ENCODE results near the gene TXNDC2. TPM values are rescaled to one million over a fixed set of nuclear protein-coding genes. Genes with fewer than 3 reads are reported as not detected.
A peak's percentile ranks its signal among the peaks of the same experiment; 100 is the strongest.

TXNDC2 gene
- total and polyA plus RNA-seq, 9 of the 15 experiments (the other 6 are each of a cell fraction or from before 2014, with no cell fraction given) = 1.2 to 4.9 (median 2.3) TPM

DNA sequence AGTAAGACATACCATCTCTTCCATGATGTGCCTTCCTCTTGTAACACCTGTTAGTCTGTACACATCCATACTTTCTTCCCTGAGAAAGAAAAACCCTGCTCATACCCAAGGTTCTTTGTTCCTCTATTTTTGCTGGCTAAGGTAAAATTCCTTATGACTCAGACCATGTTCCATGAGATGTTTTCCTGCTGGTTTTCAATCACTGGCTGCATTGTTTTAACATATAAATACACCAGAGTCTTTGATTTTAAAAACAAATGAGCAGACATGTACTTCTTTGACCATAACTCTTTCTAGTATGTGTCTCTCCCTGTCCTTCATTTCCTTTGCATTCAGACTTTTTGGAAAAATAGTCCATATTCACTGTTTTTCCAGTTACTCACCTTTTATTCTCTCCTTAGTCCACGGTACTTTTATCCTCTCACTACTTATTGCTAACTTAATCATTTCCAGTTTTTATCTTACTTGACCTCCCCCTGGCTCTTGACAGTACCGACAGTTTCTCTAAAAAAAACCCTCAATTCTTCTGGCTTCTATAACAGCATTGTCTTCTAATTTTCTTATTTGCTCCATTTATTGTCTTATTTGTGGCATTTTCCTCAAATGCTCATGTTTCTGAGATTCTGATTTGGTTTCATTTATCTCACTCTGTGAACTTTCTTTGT lies 32.4 kb downstream of the TXNDC2 start:
- POLR2A ChIA-PET = interaction anchor here (0.5 to 1.0 kb wide), 3 partner anchors 8 to 267 kb away, joined by 3 to 4 read pairs (median 3); no protein-coding TSS in a partner anchor
- Histone ChIP-seq H3K4me1 (replicated peaks in 1 of 2; ENCODE audit: control insufficient read depth in 2 of 2, insufficient read depth in 2 of 2, low read length in 2 of 2) (peaks cover 22 to 34% of the 10 kb centered on the region in 2 experiments), H3K36me3 (ENCODE audit: control insufficient read depth, insufficient read depth, low read length) (peaks cover 49% of the 10 kb centered on the region), H3K79me2 (ENCODE audit: control insufficient read depth, insufficient read depth, low read length) (peaks cover 93% of the 10 kb centered on the region), H3K27me3 (ENCODE audit: control insufficient read depth in 2 of 2, insufficient read depth in 2 of 2, low read length in 2 of 2) (no peaks in the 10 kb centered on the region), H3K4me2 (ENCODE audit: insufficient read depth, low read length) (peak overlapping the region; percentile 80), H3K4me3 (peak overlapping the region; percentile 85), H4K20me1 (replicated peaks; ENCODE audit: control insufficient read depth, insufficient read depth, low read length) (peaks cover 65% of the 10 kb centered on the region), H3K27ac (ENCODE audit: extremely low read depth, low read depth, low read length) (peak overlapping the region; percentile 97; the same call in 2 of the 3 replicates), H3K9me3 (replicated peaks; ENCODE audit: control insufficient read depth, insufficient read depth, low read depth, low read length) (no peaks in the 10 kb centered on the region), H2AFZ (ENCODE audit: low read depth, low read length) (no peak overlapping the region), H3K9ac (ENCODE audit: insufficient read depth in 1 of 2, low read depth in 2 of 2, low read length in 2 of 2) (peak overlapping the region in 1 of 2 experiments; percentile 91; a peak in 2 of 4 replicates), H3K9me1 (ENCODE audit: control insufficient read depth, insufficient read depth, low read length) (peaks cover 2% of the 10 kb centered on the region)
- no peak for FAIRE-seq
- DNase-seq (ENCODE audit: extremely low read depth in 1 of 4, low spot score in 3 of 4) = no peak
- in situ Hi-C loops (cut with MboI) (loop anchor here (10.0 kb wide), 1 partner anchor 903 kb away; no protein-coding TSS in a partner anchor), intact Hi-C loops (cut with micrococcal nuclease) (loop anchor here (5.0 to 10.0 kb wide), 2 partner anchors 106 to 233 kb away; no protein-coding TSS in a partner anchor)
- BruUV-seq (replicated peaks) = no TSS peak
- CTCF ChIA-PET (ENCODE audit: low intra/inter-chr PET ratio) = no interaction called here
- WGBS (ENCODE audit: insufficient coverage, low coverage, missing lambda C conversion rate) = 3% methylated on average over 2 of the region's 2 CpGs
- no peak for ATAC-seq
- 0 out of 2 replicates have a peak, but pooled peaks have one; percentile 1 for TF ChIP-seq POLR2G (IDR thresholded peaks at IDR 0.05; ENCODE audit: low read depth, low read length)
- TF ChIP-seq, protein P1, sequence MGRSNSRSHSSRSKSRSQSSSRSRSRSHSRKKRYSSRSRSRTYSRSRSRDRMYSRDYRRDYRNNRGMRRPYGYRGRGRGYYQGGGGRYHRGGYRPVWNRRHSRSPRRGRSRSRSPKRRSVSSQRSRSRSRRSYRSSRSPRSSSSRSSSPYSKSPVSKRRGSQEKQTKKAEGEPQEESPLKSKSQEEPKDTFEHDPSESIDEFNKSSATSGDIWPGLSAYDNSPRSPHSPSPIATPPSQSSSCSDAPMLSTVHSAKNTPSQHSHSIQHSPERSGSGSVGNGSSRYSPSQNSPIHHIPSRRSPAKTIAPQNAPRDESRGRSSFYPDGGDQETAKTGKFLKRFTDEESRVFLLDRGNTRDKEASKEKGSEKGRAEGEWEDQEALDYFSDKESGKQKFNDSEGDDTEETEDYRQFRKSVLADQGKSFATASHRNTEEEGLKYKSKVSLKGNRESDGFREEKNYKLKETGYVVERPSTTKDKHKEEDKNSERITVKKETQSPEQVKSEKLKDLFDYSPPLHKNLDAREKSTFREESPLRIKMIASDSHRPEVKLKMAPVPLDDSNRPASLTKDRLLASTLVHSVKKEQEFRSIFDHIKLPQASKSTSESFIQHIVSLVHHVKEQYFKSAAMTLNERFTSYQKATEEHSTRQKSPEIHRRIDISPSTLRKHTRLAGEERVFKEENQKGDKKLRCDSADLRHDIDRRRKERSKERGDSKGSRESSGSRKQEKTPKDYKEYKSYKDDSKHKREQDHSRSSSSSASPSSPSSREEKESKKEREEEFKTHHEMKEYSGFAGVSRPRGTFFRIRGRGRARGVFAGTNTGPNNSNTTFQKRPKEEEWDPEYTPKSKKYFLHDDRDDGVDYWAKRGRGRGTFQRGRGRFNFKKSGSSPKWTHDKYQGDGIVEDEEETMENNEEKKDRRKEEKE (IDR thresholded peaks at IDR 0.05; ENCODE audit: borderline replicate concordance in 1 of 2, control insufficient read depth in 1 of 2, low read depth in 2 of 2, low read length in 1 of 2) = no peak; a peak in 1 of 4 replicates
- 0 out of 2 replicates have a peak, but pooled peaks have one; percentile 6 for TF ChIP-seq ZBTB5 (IDR thresholded peaks at IDR 0.05)
- TF ChIP-seq, protein P2, sequence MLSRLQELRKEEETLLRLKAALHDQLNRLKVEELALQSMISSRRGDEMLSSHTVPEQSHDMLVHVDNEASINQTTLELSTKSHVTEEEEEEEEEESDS (CRISPR knock-in tag; IDR thresholded peaks at IDR 0.05) = no peak
- TF ChIP-seq, protein P3, sequence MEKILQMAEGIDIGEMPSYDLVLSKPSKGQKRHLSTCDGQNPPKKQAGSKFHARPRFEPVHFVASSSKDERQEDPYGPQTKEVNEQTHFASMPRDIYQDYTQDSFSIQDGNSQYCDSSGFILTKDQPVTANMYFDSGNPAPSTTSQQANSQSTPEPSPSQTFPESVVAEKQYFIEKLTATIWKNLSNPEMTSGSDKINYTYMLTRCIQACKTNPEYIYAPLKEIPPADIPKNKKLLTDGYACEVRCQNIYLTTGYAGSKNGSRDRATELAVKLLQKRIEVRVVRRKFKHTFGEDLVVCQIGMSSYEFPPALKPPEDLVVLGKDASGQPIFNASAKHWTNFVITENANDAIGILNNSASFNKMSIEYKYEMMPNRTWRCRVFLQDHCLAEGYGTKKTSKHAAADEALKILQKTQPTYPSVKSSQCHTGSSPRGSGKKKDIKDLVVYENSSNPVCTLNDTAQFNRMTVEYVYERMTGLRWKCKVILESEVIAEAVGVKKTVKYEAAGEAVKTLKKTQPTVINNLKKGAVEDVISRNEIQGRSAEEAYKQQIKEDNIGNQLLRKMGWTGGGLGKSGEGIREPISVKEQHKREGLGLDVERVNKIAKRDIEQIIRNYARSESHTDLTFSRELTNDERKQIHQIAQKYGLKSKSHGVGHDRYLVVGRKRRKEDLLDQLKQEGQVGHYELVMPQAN (IDR thresholded peaks at IDR 0.05; ENCODE audit: borderline replicate concordance) = no peak
- TF ChIP-seq, protein P4, sequence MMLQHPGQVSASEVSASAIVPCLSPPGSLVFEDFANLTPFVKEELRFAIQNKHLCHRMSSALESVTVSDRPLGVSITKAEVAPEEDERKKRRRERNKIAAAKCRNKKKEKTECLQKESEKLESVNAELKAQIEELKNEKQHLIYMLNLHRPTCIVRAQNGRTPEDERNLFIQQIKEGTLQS (IDR thresholded peaks at IDR 0.05) = no peak
- TF ChIP-seq, protein P4 (CRISPR knock-in tag; conservative IDR thresholded peaks at IDR 0.05) = 0 out of 2 replicates have a peak, but pooled peaks have one; percentile 38
- TF ChIP-seq PYGO2 (tag; IDR thresholded peaks at IDR 0.05) = no peak
- TF ChIP-seq SLC30A9 (CRISPR knock-in tag; IDR thresholded peaks at IDR 0.05) = no peak

All from K562 (cell line).